Lung (tissue), 12 donors: ENCODE measurements around the gene BCL10. TPM values are rescaled to one million over a fixed set of nuclear protein-coding genes. Genes with fewer than 3 reads are reported as not detected.
A peak's percentile ranks its signal among the peaks of the same experiment; 100 is the strongest.

Source experiments
- ATAC-seq: fragments of 200-7000 bp; cut with Tn5 transposase; one replicate; pipeline ENCODE4 v1.9.1; 2020; ENCODE audit warnings: moderate number of reproducible peaks; ENCODE audit not compliant: insufficient read depth, low FRiP score
- DNase-seq, 3 donors: peaks; one replicate each; pipeline ENCODE4 v3.0.0-alpha.2; 2013 to 2017
- H3K27ac ChIP-seq, 2 donors: one replicate each; pipeline ENCODE4 v1.5.1; 2013; ENCODE audit warnings: mild to moderate bottlenecking in 2 of 2, moderate library complexity in 2 of 2, control low read depth in 1 of 2, inconsistent platforms in 1 of 2, low read depth in 1 of 2, low read length in 1 of 2
- H3K27me3 ChIP-seq, 3 donors: one replicate each; pipeline ENCODE4 v1.5.1; 2013; ENCODE audit warnings: low read length in 2 of 3; ENCODE audit not compliant: control insufficient read depth in 3 of 3, insufficient read depth in 3 of 3
- H3K36me3 ChIP-seq, 4 donors: one replicate each; pipeline ENCODE4 v1.5.1; 2013; ENCODE audit warnings: low read length in 4 of 4, mild to moderate bottlenecking in 1 of 4, moderate library complexity in 1 of 4; ENCODE audit not compliant: control insufficient read depth in 4 of 4, insufficient read depth in 4 of 4
- H3K4me1 ChIP-seq, 5 donors: one replicate each; pipeline ENCODE4 v1.5.1; 2013; ENCODE audit warnings: low read length in 5 of 5, mild to moderate bottlenecking in 2 of 5, moderate library complexity in 1 of 5; ENCODE audit not compliant: control insufficient read depth in 5 of 5, insufficient read depth in 5 of 5
- H3K4me3 ChIP-seq: one replicate; pipeline ENCODE4 v1.5.1; 2013; ENCODE audit warnings: mild to moderate bottlenecking, control low read depth, moderate library complexity
- H3K9ac ChIP-seq, 2 donors: one replicate each; pipeline ENCODE4 v1.5.1; 2013; ENCODE audit warnings: low read length in 2 of 2, control low read depth in 1 of 2; ENCODE audit not compliant: insufficient read depth in 1 of 2
- H3K9me3 ChIP-seq, 4 donors: one replicate each; pipeline ENCODE4 v1.5.1; 2013; ENCODE audit warnings: low read length in 3 of 4, mild to moderate bottlenecking in 1 of 4, moderate library complexity in 1 of 4; ENCODE audit not compliant: control insufficient read depth in 4 of 4, insufficient read depth in 3 of 4
- CTCF ChIP-seq: IDR thresholded peaks from 2 replicates; pipeline ENCODE4 v1.5.1; 2012; ENCODE audit warnings: mild to moderate bottlenecking; ENCODE audit errors: control extremely low read depth, extremely low read depth
- WGBS, 2 donors: extraction: QIAGEN DNeasy Blood & Tissue Kit; methylation state at CpG; one replicate each; pipeline ENCODE4 v1.1.7; 2013; 5-methylcytosine and 5-hydroxymethylcytosine counted together
- polyA plus RNA-seq, 2 donors: library from polyadenylated mRNA; stranded (reverse); fragments of 200-250 nt; gene quantifications; one replicate each; pipeline ENCODE4 v1.2.1, GENCODE V29; 2013
- total RNA-seq, 2 donors: library from RNA; depleted of rRNA in 1 of 2; stranded (reverse); fragments of >200 nt in 1 of 2; gene quantifications; one replicate each; pipeline ENCODE4 v1.2.1, GENCODE V29; 2014 to 2021
- donor health status: control.
- donor health status: control.
- donor health status: Bipolar disorder and iron deficiency.
- donor health status: healthy.
- donor health status: DM: yes; HTN: yes; CAD: no.

Gene BCL10
- total and polyA plus RNA-seq, 4 donors: 9.9 to 32.3 (median 18.8) TPM

DNA sequence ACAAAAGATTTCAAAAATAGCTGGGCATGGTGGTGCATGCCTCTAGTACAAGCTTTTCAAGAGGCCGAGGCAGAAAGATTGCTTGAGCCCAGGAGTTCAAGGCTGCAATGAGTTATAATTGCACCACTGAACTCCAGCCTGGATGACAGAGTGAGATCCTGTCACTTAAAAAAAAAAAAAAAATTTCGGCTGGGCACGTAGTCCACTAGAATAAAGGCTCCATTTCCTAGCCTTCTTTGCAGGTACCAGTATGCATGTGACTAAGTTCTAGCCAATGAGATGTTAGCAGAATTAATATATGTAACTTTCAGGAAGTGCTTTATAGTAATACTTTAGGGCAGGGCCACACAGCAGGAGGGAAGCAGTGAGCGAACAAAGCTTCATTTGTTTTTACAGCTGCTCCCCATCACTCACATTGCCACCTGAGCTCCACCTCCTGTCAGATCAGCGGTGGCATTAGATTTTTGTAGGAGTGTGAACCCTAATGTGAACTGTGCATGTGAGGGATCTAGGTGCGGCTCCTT lies 46.8 kb downstream of the BCL10 start:
- DNase-seq (peak in 1 of 3 donors; percentile 44), ATAC-seq (no peak)
- H3K9me3 ChIP-seq: no peaks in the 10 kb centered on the region
- no peaks in the 10 kb centered on the region for H3K27me3 ChIP-seq
- H3K36me3 ChIP-seq: no peaks in the 10 kb centered on the region
- no peak overlapping the region for H3K9ac ChIP-seq
- TF ChIP-seq CTCF: no peak
- WGBS, 2 donors: 81 to 85% methylated on average over 6 of the region's 6 CpGs
- peak overlapping the region in 1 of 2 donors; percentile 69 for H3K27ac ChIP-seq
- H3K4me3 ChIP-seq: no peak overlapping the region
- peaks cover 0 to 34% (median 14%) of the 10 kb centered on the region in 5 donors for H3K4me1 ChIP-seq

DNA sequence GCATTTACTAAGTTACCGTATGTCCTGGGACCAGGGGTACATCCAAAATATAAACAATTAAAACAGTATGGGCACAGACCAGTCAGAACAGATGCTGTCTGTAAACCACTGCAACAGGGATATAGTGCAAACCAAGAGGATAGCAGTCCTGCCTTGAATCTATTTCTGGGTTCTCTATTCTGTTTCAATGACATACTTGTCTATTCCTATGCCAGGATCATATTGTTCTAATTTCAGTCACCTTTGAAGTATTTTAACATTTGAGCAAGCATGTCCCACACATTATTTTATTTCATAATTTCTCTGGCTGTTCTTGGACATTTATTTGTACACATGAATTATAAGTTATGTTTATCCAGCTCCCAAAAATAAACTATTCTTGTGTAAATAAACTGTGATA lies 47.5 kb downstream of the BCL10 start:
- ATAC-seq: no peak
- Histone ChIP-seq H3K9ac (no peak overlapping the region), H3K36me3 (no peaks in the 10 kb centered on the region), H3K9me3 (no peaks in the 10 kb centered on the region), H3K4me3 (no peak overlapping the region), H3K4me1 (peaks cover 0 to 40% (median 18%) of the 10 kb centered on the region in 5 donors), H3K27ac (peak overlapping the region in 1 of 2 donors; percentile 69), H3K27me3 (no peaks in the 10 kb centered on the region)
- TF ChIP-seq CTCF: no peak
- WGBS, 2 donors: 0 to 84% methylated on average over 1 of the region's 1 CpG
- DNase-seq: peak in 2 of 3 donors; percentile 65 to 82

DNA sequence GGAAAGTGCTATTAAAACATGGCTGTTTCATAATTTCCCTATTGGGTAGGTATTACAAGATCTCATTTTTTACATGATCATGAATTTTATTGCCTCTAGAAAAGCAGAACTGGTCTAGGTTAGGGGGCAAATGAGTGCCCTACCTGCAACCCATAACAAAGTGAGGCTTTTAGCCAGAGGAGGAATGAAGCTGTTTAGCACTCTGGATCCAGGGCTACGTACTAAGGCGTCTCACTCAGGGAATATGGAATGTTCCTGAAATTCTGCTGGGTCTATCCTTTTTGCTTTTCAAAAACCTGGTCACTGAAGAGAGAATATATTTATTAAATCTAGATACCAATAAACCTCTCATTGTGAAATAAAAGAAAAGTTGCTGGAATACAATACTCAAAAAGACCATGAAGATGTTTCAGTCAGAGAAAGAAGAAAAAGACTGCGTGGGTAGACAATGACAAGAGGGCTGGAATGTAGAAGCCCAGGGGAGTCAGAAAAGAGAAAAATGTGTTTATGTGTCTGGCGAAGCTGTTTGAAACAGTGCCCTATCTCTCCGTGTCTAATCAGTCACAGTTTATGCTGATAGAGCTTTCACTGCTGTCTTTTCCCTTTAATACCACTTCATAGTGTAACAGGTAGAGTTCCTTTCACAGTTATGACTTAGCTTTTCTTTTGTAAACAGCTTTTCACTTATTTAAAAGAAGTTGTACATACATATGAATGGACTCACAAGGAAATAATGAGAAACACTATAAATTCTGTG lies 50.6 kb downstream of the BCL10 start:
- Histone ChIP-seq H3K36me3 (no peaks in the 10 kb centered on the region), H3K4me1 (peaks cover 0 to 62% (median 39%) of the 10 kb centered on the region in 5 donors), H3K27ac (peak overlapping the region; percentile 47 to 64), H3K4me3 (no peak overlapping the region), H3K9me3 (no peaks in the 10 kb centered on the region), H3K9ac (peak overlapping the region in 1 of 2 donors; percentile 63), H3K27me3 (no peaks in the 10 kb centered on the region)
- ATAC-seq: no peak
- 61 to 77% methylated on average over 5 of the region's 5 CpGs for WGBS, 2 donors
- DNase-seq: peak in 1 of 3 donors; percentile 25
- no peak for TF ChIP-seq CTCF
